DLD1 (cell line): Measurements from ENCODE around the gene SSTR3.
"Not testable (repeated sequence)": the region's sequence is repeated elsewhere in the genome, so short reads cannot be mapped to it uniquely, and the experiment has no call there.

Experiments used
- in situ Hi-C: cut with HindIII; loops from 2 replicates; pipeline ENCODE4 v1.10.0; 2017; ENCODE audit warnings: low sequenced_read_pairs

Gene SSTR3

DNA sequence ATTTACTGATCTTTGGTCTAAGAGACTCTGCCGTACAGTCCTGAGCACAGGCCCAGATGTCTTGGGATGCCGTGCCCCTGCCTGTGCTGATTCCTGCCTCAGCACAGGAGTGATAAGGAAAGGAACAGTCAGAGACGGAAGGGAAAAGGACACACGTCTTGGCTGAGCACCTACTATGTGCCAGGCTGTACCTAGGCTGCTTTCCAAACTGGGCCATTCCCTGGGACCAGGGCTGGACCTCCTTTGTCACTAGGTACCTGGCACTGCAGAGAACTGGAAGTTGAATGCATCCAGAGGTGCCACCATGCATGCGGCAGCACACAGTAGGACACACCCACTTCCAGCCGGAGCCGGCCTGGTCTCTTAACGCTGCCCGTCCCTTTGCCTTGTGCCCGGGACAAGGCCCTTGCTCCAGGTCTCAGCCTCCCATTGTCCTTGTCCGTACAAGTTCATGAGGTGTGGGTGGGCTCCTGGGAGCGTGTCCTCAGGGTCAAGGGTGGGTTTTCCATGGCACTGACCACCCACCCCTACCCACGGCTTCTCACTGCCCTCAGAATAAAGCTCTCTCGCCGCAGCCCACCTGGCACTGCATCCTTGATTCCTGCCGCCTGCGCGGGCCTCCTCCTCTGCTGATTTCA is 1.1 kb upstream of the SSTR3 start:
- in situ Hi-C loops = no loop called here

DNA sequence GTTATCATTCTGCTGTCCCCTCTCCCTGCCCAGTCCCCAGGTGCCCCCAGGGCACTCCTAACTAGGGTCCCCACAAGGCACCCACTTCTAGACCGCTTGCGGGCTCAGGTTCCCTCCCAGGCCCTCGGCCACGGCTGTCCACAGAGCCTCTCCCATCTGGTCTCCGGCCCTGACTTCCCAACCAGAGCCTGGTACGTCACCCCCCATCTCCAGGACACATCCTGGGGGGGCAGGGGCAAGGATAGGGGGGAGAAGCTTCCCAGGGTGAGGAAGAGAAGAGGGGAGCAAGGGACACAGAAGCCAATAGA is 457 bp downstream of the SSTR3 start:
- in situ Hi-C loops = no loop called here

DNA sequence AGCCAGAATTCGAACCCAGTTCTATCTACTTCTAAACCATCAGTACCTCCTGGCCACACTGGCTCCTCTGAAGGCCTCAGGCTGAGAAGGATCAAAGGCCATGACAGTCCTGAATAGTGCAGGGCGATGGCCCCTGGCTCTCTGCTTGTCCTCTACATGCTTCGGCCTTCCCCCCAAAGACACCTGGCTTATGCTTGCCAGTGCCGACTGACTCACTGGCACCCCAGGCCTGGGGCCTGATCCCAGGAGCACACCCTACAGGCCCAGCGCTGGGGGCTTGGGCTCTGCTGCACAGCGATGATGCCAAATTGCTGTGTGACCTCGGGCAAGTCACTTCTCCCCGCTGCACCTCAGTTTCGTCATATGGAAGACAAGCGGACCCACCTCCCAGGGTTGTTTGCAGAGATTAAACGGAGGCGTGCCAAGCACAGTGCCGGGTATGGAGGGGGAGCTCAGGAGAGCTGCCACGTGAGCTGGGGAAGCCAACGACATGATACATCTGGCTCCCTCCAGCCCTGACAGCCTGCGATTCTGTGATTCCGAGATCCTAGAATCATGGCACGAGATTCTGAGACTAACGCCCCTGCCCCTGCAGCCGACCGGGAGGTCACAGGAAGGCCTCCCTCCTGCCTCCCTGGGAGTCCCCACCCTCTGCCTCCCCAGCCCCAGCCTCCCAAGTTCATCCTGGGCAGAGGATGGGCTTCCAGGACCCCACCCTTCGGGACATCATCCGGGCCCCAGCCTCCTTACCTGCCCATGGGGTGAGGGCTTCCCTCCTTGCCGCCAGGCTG is 1.0 kb downstream of the SSTR3 start:
- in situ Hi-C loops = no loop called here

DNA sequence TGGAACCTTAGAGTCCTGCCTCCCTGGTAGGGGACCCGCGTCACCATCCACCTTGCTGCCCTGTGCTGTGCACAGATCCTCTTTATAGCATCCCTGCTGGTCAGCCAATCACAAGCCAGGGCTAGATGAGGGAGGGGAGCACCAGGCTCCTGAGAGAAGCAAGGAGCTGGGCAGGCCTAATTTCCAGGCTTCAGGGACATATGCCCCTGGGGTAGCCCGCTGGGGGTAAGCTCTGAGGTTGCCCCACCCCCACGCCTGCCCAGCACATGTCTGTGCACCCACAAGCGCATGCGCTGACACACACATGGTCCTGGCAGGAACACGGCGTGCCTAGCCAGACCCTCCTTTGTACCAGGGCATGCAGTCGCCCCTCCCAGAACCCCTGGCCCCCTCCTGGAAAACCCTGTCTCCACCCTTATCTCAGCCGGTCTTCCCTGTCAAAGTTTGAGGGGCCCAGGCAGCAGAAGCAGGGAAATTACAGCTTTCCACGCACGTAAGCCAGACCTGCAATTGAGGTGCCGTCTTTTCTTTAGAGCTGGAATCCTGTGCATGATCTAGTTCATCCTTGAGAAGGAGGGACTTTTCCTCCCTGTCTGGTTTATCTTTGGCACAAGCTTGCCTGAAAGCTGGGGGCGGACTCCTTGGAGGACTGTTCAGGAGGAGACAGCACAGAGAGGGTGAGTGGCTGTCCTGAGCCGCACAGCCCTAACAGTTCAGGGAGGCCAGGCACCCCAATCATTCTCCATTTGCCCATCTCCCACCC is 2.1 kb downstream of the SSTR3 start:
- in situ Hi-C loops = no loop called here

DNA sequence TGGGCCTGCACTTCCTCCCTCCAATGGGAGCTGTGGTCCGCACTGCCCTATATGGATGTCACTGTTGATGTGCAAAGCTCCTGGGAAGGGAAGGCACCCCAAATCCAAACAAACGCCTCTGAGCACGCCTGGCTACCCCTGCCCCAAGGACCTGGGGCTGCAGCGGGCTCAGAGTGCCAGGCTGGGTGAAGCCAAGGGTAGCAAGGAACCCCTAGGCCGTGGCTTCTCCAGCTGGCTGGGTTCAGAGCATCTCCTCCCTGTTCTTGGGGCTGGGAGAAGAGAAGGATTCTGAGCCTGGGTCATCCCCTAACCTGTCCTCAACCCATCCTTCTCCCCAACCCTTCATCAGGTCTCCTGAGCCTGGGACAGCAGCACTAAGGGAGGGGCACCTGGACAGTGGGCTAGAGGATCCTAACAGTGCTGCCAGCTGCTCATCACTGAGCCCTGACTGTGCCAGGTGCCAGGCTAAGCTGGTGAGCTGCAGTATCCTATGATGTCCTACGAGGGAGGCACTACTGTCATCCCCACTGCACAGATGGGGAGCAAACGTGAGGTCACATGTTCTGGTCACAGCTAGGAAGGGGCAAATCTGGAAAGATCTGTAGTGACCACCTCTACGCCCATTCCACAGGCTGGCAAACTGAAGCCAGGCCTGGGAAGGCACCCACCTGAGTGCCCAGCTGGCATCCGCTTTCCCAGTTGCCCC is 3.0 kb downstream of the SSTR3 start:
- in situ Hi-C loops = no loop called here

DNA sequence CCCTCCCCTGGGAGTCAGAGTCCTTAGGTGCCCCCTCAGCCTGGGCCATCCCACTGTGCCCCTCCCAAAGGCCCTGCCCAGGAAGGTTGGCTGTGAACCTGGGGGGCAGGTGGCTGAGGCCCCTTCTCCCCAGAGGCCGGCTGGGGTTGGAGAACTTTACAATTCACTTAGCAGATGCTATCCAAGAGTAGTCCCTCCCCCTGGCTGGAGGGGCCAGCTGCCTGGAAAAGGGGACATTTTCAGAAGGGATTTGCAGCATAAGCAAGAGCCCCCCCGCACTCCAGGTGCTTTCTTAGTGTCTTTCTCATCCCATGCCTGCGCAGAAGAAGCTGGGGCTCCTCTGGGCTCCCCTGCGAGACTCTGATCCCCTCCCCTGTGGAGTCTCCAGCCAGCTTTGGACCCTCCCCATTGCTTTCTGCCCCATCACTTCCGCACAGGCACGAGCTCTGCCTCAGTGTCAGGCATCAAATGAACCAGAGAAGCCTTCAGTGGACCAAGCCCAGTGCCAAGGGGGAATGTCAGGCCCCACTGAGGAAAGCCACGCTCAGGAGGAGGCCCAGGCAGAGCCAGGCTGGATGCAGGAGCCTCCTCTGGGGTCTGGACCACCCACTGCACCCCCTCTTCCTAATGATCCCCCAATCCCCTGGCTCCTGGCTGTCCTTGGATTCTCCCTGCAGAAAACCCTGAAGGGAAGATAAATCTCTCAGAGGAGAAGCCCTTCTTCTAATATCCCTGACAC is 3.7 kb downstream of the SSTR3 start:
- in situ Hi-C loops = no loop called here

DNA sequence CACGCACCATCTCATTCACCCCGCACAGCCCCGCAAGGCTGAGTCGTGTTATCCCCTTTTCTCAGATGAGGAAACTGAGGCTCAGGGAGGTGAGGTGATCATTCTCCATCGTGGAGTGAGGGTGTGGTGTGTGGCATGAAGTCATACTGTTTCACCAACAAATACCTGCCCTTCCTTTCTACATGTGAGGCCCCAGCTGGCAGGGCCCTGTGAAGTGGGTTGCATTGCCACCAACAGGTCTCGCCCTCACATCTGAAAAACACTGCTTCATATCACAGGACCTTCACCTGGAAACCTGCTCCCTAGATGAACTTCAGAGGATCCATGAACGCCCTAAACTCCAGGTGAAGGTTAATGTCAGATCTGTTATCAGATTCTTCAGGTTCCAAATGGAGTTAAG is 4.3 kb downstream of the SSTR3 start:
- in situ Hi-C loops = no loop called here

DNA sequence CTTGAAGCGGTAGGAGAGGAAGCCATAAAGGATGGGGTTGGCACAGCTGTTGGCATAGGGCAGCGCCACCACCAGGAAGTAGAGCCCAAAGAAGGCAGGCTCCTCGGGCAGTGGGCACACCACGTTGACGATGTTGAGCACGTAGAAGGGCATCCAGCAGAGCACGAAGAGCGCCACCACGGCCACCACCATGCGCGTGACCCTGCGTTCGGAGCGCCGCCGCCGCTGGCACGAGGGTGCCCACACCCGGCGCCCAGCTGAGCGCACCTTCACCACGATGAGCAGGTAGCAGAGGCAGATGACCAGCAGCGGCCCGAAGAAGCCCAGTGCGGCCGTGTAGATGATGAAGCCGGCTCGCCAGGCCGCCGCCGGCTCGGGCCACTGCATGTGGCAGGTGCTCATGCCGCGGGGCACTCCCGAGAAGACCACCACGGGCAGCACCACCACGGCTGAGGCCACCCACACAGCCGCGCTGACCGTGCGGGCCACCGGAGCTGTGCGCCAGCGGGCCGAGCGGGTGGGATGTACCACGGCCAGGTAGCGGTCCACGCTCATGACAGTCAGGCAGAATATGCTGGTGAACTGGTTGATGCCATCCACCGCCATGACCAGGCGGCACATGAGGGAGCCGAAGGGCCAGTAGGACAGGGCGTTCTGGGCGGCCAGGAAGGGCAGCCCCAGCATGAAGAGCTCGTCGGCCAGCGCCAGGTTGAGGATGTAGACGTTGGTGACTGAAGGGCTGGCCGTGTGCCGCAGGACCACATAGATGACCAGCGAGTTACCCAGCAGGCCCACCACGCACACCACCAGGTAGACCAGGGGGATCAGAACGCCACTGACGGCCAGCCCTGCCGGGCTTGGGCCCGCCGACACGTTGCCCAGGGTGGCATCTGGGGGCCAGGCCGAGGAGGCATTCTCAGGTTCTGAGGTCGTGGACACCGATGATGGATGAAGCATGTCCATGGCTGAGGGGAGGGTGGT is 5.1 kb downstream of the SSTR3 start:
- in situ Hi-C loops = no loop called here

DNA sequence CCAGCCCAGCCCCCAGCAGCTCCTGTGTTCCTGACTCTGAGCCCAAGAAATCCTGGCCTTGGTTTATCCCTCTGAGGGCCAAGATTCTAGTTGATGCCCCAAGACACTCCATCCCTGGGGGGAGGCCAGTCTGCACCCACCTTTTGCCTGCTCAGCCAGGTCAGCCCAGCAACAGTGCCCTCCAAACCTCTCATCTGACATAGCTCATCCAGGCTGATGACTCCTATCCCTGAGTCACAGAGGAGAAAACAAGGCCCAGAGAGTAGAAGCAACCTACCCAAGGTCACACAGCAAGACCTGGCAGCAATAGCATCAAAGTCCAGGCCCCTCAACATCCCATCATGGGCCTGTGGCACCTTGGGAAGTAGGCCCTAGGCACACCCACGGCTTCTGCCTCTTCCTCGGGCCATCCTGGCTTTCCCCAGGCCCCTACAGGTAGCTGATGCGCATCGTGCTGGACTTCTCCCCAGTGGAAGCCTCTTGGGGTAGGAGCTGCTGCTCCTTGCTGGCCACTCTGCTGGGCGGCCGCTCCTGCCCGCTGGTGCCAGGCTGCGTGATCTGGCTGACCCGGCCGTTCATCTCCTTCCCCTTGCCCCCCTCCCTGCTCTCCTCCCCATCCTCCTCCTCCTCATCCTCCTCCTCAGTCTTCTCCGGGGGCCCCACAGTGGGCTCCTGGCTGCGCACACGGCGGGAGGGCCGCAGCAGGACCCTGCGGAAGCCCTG is 6.0 kb downstream of the SSTR3 start:
- in situ Hi-C loops = no loop called here

DNA sequence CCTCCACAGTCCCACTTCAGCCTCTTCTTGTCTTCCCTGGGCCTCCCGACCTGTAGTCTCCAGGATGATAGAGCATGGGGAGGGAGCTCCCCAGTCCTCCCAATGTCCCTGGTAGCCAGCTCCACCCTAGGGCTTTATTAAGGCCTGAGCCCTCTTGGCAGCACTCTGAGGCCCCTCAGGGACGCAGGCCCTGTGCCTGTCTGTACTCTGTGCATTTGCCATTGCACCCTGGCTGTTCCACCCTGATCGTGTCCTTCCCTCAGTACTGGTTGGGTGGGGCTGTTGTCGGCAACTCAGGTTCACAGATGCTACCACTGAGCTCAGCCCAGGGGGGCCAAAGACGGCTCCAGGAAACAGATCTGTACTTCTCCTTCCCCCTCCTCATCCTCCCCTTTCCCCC is 7.2 kb downstream of the SSTR3 start:
- in situ Hi-C loops = no loop called here

DNA sequence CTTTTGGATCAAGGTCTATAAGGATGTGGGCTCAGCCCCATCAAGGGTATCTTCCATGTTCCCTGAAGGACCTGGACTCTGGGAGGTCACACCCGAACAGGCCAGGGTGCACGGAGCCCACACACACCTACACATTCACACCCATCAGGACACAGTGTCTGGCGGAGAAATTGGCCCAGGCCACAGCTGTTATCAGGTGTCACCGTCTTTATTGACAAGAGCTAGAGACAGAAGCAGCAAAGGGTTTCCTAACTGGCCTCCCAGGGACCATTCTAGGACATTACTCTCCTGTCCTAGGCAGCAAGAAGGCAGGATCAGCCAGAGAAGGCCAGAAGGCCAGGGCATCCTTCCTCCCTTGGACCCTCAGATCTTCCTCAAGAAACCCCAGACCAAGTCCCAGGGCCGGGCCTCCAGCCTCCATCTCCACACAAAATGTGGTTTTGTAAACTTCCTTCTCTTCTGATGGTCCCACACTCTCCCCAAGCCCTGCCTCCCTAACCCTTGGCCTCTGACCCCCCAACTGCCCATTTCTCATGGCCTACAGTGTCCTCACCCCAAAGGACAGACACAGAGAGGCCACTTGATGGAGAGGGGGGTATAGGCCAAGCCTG is 8.1 kb downstream of the SSTR3 start:
- in situ Hi-C loops = no loop called here

DNA sequence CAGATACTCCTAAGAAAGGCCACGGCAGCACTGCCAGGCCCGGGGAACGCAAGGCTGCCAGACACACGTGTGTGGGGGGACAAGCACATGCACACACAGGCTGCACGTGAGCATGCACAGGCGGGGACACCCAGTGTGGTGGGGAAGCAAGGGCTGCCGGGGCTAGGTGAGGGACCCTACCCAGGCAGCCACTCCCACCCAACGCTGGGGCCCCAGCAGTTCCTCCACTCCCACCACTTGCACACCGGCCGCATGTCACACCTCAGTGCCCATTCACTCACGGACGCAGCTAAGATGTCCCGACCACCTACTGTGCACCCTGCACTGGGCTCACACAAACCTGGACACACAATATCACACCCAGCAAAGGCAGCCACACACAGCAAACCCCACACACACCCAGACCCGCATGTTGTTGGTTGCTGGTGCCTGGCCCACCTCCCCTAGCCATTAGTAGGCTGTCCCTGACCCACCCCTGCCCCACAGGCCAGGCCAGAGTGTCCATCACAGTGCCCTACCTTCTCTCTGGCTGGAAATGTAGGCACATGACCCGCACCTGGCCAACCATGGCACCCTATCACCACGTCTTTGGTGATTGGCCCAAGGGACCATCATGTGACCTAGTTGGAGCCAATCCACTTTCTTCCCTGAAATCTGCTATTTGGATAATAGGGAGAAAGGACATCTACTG is 8.8 kb downstream of the SSTR3 start:
- in situ Hi-C loops = no loop called here

DNA sequence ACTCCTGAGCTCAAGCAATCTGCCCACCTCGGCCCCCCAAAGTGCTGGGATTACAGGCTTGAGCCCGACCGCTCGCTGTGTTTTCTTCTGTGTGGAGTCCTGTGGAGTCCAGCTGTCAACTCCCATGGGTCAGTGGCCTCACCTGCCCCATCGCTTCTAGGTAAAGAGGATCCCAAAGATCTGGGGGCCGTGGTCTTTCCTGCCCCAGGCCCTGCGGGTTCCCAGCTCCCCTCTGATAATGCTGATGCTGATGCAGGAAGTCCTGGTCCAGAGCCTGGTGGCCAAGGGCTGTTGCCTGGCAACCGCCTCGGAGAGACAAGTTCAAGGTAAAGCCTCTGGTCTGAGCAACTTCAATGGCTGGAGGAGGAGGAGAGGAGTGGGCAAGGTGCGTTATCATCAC is 9.6 kb downstream of the SSTR3 start:
- in situ Hi-C loops = no loop called here

DNA sequence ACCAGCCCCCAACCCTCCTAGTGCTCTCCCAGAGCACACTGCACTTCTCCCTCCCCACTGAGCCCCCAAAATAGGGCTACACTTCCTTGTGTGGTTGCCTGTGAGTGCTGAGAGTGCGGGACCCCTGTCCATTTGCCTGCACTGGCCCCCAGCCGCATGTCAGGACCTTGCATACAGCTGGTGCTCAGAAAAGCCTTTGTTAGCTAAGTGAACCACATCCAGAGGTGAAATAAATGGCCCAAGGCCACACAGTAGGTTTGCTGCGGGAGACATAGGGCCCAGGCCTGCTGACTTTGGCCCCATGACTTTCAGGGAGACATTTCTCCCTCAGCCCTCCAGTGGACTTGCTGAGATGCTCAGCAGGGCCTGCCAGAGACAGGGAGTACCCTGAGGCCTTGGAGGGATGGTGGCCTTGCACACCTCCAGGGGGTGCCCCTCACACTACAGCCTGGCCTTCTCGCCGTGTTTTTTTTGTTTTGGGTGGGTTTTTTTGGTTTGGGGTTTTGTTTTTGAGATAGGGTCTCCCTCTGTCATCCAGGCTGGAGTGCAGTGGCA is 10.2 kb downstream of the SSTR3 start:
- in situ Hi-C loops = no loop called here

DNA sequence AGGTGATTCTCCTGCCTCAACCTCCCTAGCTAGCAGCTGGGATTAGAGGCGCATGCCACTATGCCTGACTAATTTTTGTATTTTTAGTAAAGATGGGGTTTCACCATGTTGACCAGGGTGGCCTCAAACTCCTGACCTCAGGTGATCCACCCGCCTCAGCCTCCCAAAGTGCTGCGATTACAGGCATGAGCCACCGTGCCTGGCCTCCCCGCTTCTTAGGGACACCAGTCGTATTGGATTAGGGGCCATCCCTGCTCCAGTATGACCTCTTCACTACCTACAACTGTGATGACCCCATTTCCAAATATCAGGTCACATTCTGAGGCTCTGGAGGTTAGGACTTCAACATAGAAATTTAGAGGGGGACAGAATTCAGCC is 10.8 kb downstream of the SSTR3 start:
- in situ Hi-C loops = not testable (repeated sequence)

DNA sequence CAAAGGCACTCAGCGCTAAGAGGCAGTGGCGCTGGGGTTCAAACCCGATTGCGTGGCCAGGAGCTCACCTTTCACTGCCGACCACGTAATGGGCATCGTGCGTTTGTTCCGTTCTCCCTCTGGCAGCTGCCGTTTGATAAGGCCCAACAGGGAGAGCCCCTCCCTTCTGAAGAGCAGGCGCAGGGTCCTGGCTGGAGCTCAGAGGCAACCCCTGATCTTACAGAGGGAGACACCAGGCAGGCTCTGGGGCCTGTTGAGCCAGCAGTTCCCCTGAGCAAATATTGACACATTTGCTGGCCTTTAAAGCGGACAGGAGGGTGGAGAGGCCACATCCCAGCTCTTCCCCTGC is 12.5 kb downstream of the SSTR3 start:
- in situ Hi-C loops = no loop called here

DNA sequence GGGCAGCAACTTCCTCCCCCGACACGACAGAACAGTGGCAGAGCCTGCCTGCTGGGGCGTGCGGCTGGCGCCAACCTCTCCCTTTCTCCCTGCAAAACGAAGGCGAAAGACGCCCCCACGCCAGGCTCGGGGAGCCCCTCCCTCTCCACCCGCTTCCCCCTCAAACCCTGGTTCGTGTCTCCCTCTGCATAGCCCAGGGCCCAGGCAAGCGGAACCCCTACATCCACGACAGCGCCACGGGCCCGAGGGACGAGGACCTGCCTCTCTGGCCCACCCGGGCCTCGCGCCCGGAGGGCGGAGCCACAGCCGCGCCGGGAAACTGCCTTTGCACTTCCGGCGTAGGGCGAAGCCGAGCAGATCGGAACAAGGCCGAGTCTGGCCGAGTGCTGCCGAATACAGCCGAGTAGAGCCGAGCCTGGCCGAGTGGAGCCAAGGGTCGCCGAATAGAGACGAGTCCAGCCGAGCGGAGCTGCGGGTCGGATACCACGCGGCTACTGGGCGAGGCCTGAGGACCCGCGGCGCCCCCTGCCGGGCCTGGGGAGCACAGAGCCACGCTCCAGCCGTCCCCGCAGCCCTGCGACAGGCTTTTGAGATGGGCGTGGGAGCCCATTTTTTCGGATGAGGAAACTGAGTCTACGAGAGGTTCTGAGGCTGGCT is 13.0 kb downstream of the SSTR3 start:
- in situ Hi-C loops = no loop called here
